ENCODE results near the gene FAM3D. TPM values are rescaled to one million over a fixed set of nuclear protein-coding genes. Genes with fewer than 3 reads are reported as not detected.

The FAM3D gene
- total RNA-seq, 4 donors from 2014 or later: 243 to 431 (median 364) TPM

GRCh38 chr3:58603606-58604005, 63.0 kb downstream of the FAM3D start:
- Histone ChIP-seq H3K4me1 (no peaks in the 10 kb centered on the region), H3K36me3 (no peaks in the 10 kb centered on the region), H3K27ac (no peak overlapping the region), H3K27me3 (peaks cover 3% of the 10 kb centered on the region), H3K9me3 (no peaks in the 10 kb centered on the region), H3K4me3 (no peak overlapping the region)
- in situ Hi-C loops (cut with MboI; ENCODE audit: low pct_ligation_motif_present in 1 of 4, low pct_unique_long_range_greater_than_20kb in 1 of 4, low sequenced_read_pairs in 3 of 4) (no loop called here), intact Hi-C loops (cut with DNase I; ENCODE audit: low total_unique reads) (no loop called here)
- no peak for DNase-seq
- TF ChIP-seq, protein P1, sequence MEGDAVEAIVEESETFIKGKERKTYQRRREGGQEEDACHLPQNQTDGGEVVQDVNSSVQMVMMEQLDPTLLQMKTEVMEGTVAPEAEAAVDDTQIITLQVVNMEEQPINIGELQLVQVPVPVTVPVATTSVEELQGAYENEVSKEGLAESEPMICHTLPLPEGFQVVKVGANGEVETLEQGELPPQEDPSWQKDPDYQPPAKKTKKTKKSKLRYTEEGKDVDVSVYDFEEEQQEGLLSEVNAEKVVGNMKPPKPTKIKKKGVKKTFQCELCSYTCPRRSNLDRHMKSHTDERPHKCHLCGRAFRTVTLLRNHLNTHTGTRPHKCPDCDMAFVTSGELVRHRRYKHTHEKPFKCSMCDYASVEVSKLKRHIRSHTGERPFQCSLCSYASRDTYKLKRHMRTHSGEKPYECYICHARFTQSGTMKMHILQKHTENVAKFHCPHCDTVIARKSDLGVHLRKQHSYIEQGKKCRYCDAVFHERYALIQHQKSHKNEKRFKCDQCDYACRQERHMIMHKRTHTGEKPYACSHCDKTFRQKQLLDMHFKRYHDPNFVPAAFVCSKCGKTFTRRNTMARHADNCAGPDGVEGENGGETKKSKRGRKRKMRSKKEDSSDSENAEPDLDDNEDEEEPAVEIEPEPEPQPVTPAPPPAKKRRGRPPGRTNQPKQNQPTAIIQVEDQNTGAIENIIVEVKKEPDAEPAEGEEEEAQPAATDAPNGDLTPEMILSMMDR (IDR thresholded peaks at IDR 0.05): no peak

DNA sequence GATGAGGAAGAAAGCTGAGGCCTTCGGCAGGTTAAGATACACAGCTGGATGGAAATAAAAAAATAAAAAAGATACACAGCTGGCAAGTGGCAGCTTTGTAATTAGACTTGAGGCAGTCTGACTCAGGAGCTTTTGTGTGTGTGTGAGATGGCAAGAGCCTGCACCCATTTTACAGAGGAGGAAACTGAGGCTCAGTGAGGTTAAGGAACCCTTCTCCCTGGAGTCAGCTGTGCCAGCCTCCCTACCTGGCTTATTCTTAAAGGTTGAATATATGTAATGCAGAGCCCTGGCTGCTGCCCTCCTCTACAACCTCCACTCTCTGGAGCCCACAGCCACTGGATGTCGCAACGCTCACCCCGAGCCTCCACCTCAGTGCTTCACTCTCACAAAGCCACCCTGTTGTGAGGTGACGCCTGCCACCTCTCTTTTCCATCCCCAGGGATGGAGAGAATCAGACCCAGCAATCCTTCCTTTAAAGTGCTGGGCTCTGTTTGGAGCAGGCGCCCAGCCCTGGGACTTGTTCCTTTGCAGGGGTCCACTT, 68.7 kb downstream of the FAM3D start:
- 61 to 82% methylated on average over 2 to 6 of the region's 6 CpGs for WGBS, 2 donors (ENCODE audit: low coverage in 1 of 2)
- Histone ChIP-seq H3K36me3 (no peaks in the 10 kb centered on the region), H3K27me3 (peaks cover 3% of the 10 kb centered on the region), H3K9me3 (no peaks in the 10 kb centered on the region), H3K4me3 (no peak overlapping the region), H3K4me1 (no peaks in the 10 kb centered on the region), H3K27ac (no peak overlapping the region)
- no peak for DNase-seq
- in situ Hi-C loops (cut with MboI; ENCODE audit: low pct_ligation_motif_present in 1 of 4, low pct_unique_long_range_greater_than_20kb in 1 of 4, low sequenced_read_pairs in 3 of 4) (no loop called here), intact Hi-C loops (cut with DNase I; ENCODE audit: low total_unique reads) (no loop called here)
- TF ChIP-seq EP300 (IDR thresholded peaks at IDR 0.05; ENCODE audit: low read depth) (no peak), POLR2AphosphoS5 (IDR thresholded peaks at IDR 0.05) (no peak)
- TF ChIP-seq, protein P1 (IDR thresholded peaks at IDR 0.05): no peak

DNA sequence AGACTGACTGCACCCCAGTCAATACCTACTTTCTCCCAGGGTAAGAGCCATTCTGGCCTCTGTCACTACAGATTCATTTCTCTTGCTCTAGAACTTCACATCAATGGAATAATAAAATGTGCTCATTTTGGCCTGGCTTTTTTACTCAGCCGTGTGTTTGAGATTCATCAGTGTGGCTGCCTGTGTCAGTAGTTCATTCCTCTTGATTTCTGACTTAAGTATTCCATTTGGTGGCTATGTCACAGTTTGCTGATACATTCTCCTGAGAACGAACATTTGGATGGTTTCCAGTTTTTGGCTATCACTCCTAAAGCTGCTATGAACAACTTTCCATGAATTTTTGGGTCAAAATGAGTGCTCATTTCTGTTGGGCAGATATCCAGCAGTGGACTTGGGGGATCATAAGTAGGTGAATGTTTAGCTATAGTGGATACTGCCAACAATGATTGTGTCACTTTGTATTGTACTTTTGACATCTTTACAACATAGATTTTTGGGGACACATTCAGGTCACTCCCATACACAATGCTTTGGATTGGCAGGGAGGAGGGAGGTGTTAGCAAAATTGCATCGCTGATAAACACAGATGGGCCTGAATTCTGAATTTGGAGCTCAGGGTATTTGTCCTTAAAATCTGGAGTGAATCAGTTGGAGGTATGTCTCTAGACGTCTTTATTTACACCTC, 69.6 kb downstream of the FAM3D start:
- Histone ChIP-seq H3K27ac (no peak overlapping the region), H3K4me1 (no peaks in the 10 kb centered on the region), H3K27me3 (peaks cover under 1% of the 10 kb centered on the region), H3K4me3 (no peak overlapping the region), H3K9me3 (no peaks in the 10 kb centered on the region), H3K36me3 (no peaks in the 10 kb centered on the region)
- DNase-seq: no peak
- intact Hi-C loops (cut with DNase I; ENCODE audit: low total_unique reads) (no loop called here), in situ Hi-C loops (cut with MboI; ENCODE audit: low pct_ligation_motif_present in 1 of 4, low pct_unique_long_range_greater_than_20kb in 1 of 4, low sequenced_read_pairs in 3 of 4) (no loop called here)
- WGBS, 2 donors (ENCODE audit: low coverage in 1 of 2): 52 to 65% methylated on average over 4 of the region's 4 CpGs
- TF ChIP-seq, protein P1 (IDR thresholded peaks at IDR 0.05): no peak
- no peak for TF ChIP-seq POLR2A (IDR thresholded peaks at IDR 0.05)
- no peak for TF ChIP-seq EP300 (IDR thresholded peaks at IDR 0.05; ENCODE audit: low read depth)
- TF ChIP-seq POLR2AphosphoS5 (IDR thresholded peaks at IDR 0.05): no peak

- H3K27me3 ChIP-seq: no peaks in the 10 kb centered on the region
- no peaks in the 10 kb centered on the region for H3K4me1 ChIP-seq
- no peaks in the 10 kb centered on the region for H3K36me3 ChIP-seq
- intact Hi-C loops (cut with DNase I; ENCODE audit: low total_unique reads): no loop called here
- no peak for DNase-seq
- TF ChIP-seq EP300 (IDR thresholded peaks at IDR 0.05; ENCODE audit: low read depth) (no peak), POLR2AphosphoS5 (IDR thresholded peaks at IDR 0.05) (no peak), POLR2A (IDR thresholded peaks at IDR 0.05) (no peak)
- TF ChIP-seq, protein P1 (IDR thresholded peaks at IDR 0.05): no peak
- in situ Hi-C loops (cut with MboI; ENCODE audit: low pct_ligation_motif_present in 1 of 4, low pct_unique_long_range_greater_than_20kb in 1 of 4, low sequenced_read_pairs in 3 of 4): no loop called here
- WGBS, 2 donors (ENCODE audit: low coverage in 1 of 2): 68 to 78% methylated on average over 5 of the region's 5 CpGs
- no peak overlapping the region for H3K4me3 ChIP-seq
- H3K9me3 ChIP-seq: no peaks in the 10 kb centered on the region
- no peak overlapping the region for H3K27ac ChIP-seq
Measured at GRCh38 chr3:58594117-58594516, 72.5 kb downstream of the FAM3D start.
